HepG2 (cell line): ENCODE measurements around the gene ERMARD. TPM values are rescaled to one million over a fixed set of nuclear protein-coding genes. Genes with fewer than 3 reads are reported as not detected.

Source experiments
- CC2D1A ChIP-seq: sonication (generic); formaldehyde crosslinking; IDR thresholded peaks from 2 replicates; pipeline ENCODE4 v1.8.1; 2023; ENCODE audit warnings: mild to moderate bottlenecking, missing genetic modification reagents
- FOXM1 ChIP-seq: sonication (generic); formaldehyde crosslinking; IDR thresholded peaks from 2 replicates; pipeline ENCODE4 v1.5.0; 2020; ENCODE audit warnings: missing genetic modification reagents
- FOXP4 ChIP-seq: sonication (generic); formaldehyde crosslinking; IDR thresholded peaks from 2 replicates; pipeline ENCODE4 v1.4.0; 2020; ENCODE audit warnings: missing genetic modification reagents
- GATAD2A ChIP-seq: IDR thresholded peaks from 2 replicates; pipeline ENCODE4 v1.6.1; 2016
- KDM5A ChIP-seq: fragments of 200-600 bp; sonication (generic); IDR thresholded peaks from 2 replicates; pipeline ENCODE4 v1.7.0; 2018; ENCODE audit warnings: antibody characterized with exemption, mild to moderate bottlenecking, low read length, borderline replicate concordance
- NCOA1 ChIP-seq: sonication (generic); formaldehyde crosslinking; IDR thresholded peaks from 2 replicates; pipeline ENCODE4 v1.9.0; 2021; ENCODE audit warnings: missing genetic modification reagents
- NONO ChIP-seq, 2 experiments: fragments of 450-650 bp in 1 of 2; sonication (generic) in 1 of 2; formaldehyde crosslinking in 1 of 2; IDR thresholded peaks in 1 of 2; conservative IDR thresholded peaks in 1 of 2; 2 replicates each; pipeline versions ENCODE4 v1.6.1 to v1.8.0; 2017 to 2022; ENCODE audit warnings: mild to moderate bottlenecking in 1 of 2, missing genetic modification reagents in 1 of 2, moderate library complexity in 1 of 2
- PHF21A ChIP-seq: sonication (generic); formaldehyde crosslinking; IDR thresholded peaks from 2 replicates; pipeline ENCODE4 v1.5.0; 2020; ENCODE audit warnings: mild to moderate bottlenecking, missing genetic modification reagents
- POGK ChIP-seq: sonication (generic); formaldehyde crosslinking; conservative IDR thresholded peaks from 2 replicates; pipeline ENCODE4 v1.8.0; 2022; ENCODE audit warnings: mild to moderate bottlenecking, moderate library complexity, missing genetic modification reagents
- PTBP1 ChIP-seq: fragments of 200-400 bp; formaldehyde crosslinking; IDR thresholded peaks from 2 replicates; pipeline ENCODE4 v1.6.1; 2018; ENCODE audit warnings: low read length, low read depth; ENCODE audit not compliant: poor library complexity, severe bottlenecking
- RBM22 ChIP-seq: fragments of 200-400 bp; formaldehyde crosslinking; optimal IDR thresholded peaks from 2 replicates; pipeline ENCODE3; 2017; ENCODE audit warnings: mild to moderate bottlenecking, low read length, moderate library complexity
- ZMAT3 ChIP-seq: sonication (generic); formaldehyde crosslinking; conservative IDR thresholded peaks from 2 replicates; pipeline ENCODE4 v1.7.0; 2021; ENCODE audit warnings: missing genetic modification reagents
- ZNF281 ChIP-seq: sonication (generic); formaldehyde crosslinking; IDR thresholded peaks from 2 replicates; pipeline ENCODE4 v1.4.0; 2020; ENCODE audit warnings: missing genetic modification reagents, borderline replicate concordance
- ZNF3 ChIP-seq: IDR thresholded peaks from 2 replicates; pipeline ENCODE4 v1.7.0; 2017; ENCODE audit warnings: inconsistent platforms
- ZNF331 ChIP-seq: sonication (generic); formaldehyde crosslinking; IDR thresholded peaks from 2 replicates; pipeline ENCODE4 v1.4.0; 2020; ENCODE audit warnings: missing genetic modification reagents
- ZNF34 ChIP-seq: sonication (generic); formaldehyde crosslinking; IDR thresholded peaks from 2 replicates; pipeline ENCODE4 v1.4.0; 2020; ENCODE audit warnings: mild to moderate bottlenecking, missing genetic modification reagents, borderline replicate concordance
- ZNF367 ChIP-seq: sonication (generic); formaldehyde crosslinking; IDR thresholded peaks from 2 replicates; pipeline ENCODE4 v1.4.0; 2020; ENCODE audit warnings: missing genetic modification reagents, borderline replicate concordance
- ZNF432 ChIP-seq: sonication (generic); formaldehyde crosslinking; IDR thresholded peaks from 2 replicates; pipeline ENCODE4 v1.5.0; 2020; ENCODE audit warnings: missing genetic modification reagents, mild to moderate bottlenecking, borderline replicate concordance
- ZNF510 ChIP-seq: sonication (generic); formaldehyde crosslinking; IDR thresholded peaks from 2 replicates; pipeline ENCODE4 v1.4.0; 2020; ENCODE audit warnings: low read depth, mild to moderate bottlenecking, missing genetic modification reagents
- ZNF790 ChIP-seq: sonication (generic); formaldehyde crosslinking; IDR thresholded peaks from 2 replicates; pipeline ENCODE4 v1.8.0; 2022; ENCODE audit warnings: missing genetic modification reagents, mild to moderate bottlenecking, borderline replicate concordance
- ZNF841 ChIP-seq: sonication (generic); formaldehyde crosslinking; IDR thresholded peaks from 2 replicates; pipeline ENCODE4 v1.8.1; 2023; ENCODE audit warnings: missing genetic modification reagents, borderline replicate concordance
- polyA plus RNA-seq, 8 experiments: library from polyadenylated mRNA; depleted of rRNA in 3 of 8; stranded (reverse) in 7 of 8; unstranded in 1 of 8; fragments of >200 nt; fragmentation: Illumina TruSeq in 4 of 8; extraction: Trizol in 4 of 8; gene quantifications; 2 replicates each; pipeline versions ENCODE4 v1.2.1 to v1.2.3, GENCODE V29; 2011 to 2016; ENCODE audit warnings: low read depth in 4 of 8, missing spikeins in 1 of 8, mixed read lengths in 1 of 8; ENCODE audit not compliant: insufficient read depth in 1 of 8
- total RNA-seq, 5 experiments: library from RNA; depleted of rRNA; stranded (reverse); fragments of >200 nt; fragmentation: Illumina TruSeq; extraction: Trizol; gene quantifications; 2 replicates each; pipeline ENCODE4 v1.2.3, GENCODE V29; 2016; ENCODE audit warnings: low read depth in 1 of 5
- TF ChIP-seq, protein P1 (sequence below): IDR thresholded peaks from 2 replicates; pipeline ENCODE4 v1.6.1; 2018; ENCODE audit warnings: missing genetic modification reagents, mild to moderate bottlenecking, missing compliant biosample characterization

Gene ERMARD
- total and polyA plus RNA-seq, 2 of the 13 experiments (the other 11 are each of a cell fraction or from before 2014, with no cell fraction given): 8.8 to 10.7 TPM

GRCh38 chr6:169722362-169723199, 28.8 kb upstream of the ERMARD start (continued):
- no peak for TF ChIP-seq ZNF432 (CRISPR knock-in tag)
- TF ChIP-seq ZNF331 (CRISPR knock-in tag): no peak
- TF ChIP-seq ZNF281 (CRISPR knock-in tag): no peak
- no peak for TF ChIP-seq ZNF34
- no peak for TF ChIP-seq ZNF367 (CRISPR knock-in tag)
- TF ChIP-seq NONO (IDR thresholded peaks at IDR 0.05): no peak
- no peak for TF ChIP-seq NONO (CRISPR knock-in tag; conservative IDR thresholded peaks at IDR 0.05)
- no peak for TF ChIP-seq CC2D1A (CRISPR knock-in tag)
- no peak for TF ChIP-seq ZNF510 (CRISPR knock-in tag)
- peak; percentile 67; the same call in 1 of the 2 replicates for TF ChIP-seq NCOA1 (CRISPR knock-in tag)
- no peak for TF ChIP-seq GATAD2A (CRISPR knock-in tag)
- no peak for TF ChIP-seq RBM22
- no peak for TF ChIP-seq PTBP1
- TF ChIP-seq PHF21A (CRISPR knock-in tag): 0 out of 2 replicates have a peak, but pooled peaks have one; percentile 10
- TF ChIP-seq ZMAT3 (CRISPR knock-in tag): no peak
- no peak for TF ChIP-seq ZNF841
- TF ChIP-seq KDM5A: no peak
- no peak for TF ChIP-seq POGK
- TF ChIP-seq ZNF790 (CRISPR knock-in tag): no peak
- TF ChIP-seq, protein P1, sequence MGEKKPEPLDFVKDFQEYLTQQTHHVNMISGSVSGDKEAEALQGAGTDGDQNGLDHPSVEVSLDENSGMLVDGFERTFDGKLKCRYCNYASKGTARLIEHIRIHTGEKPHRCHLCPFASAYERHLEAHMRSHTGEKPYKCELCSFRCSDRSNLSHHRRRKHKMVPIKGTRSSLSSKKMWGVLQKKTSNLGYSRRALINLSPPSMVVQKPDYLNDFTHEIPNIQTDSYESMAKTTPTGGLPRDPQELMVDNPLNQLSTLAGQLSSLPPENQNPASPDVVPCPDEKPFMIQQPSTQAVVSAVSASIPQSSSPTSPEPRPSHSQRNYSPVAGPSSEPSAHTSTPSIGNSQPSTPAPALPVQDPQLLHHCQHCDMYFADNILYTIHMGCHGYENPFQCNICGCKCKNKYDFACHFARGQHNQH: no peak
- no peak for TF ChIP-seq ZNF3 (CRISPR knock-in tag)
- TF ChIP-seq FOXP4 (CRISPR knock-in tag): no peak
- no peak for TF ChIP-seq FOXM1
